HAP-1 (cell line): ENCODE measurements around the gene HS2ST1.

Experiments used
- DNase-seq, 2 experiments: peaks; one replicate each; pipeline ENCODE4 v3.0.0-alpha.2; 2016 to 2020; ENCODE audit warnings: low spot score in 2 of 2
- H3K27me3 ChIP-seq: fragments of 250-450 bp; sonication (Bioruptor Pico); 2 replicates; pipeline ENCODE4 v1.5.1; 2020; ENCODE audit warnings: low read depth, mild to moderate bottlenecking, moderate library complexity
- H3K36me3 ChIP-seq: fragments of 250-450 bp; sonication (Bioruptor Pico); replicated peaks from 2 replicates; pipeline ENCODE4 v1.5.1; 2020; ENCODE audit warnings: mild to moderate bottlenecking
- H3K4me1 ChIP-seq: fragments of 250-450 bp; sonication (Bioruptor Pico); 2 replicates; pipeline ENCODE4 v1.5.1; 2020; ENCODE audit warnings: mild to moderate bottlenecking
- H3K4me3 ChIP-seq: fragments of 250-450 bp; sonication (Bioruptor Pico); 2 replicates; pipeline ENCODE4 v1.5.1; 2020; ENCODE audit warnings: mild to moderate bottlenecking, moderate library complexity
- H3K9me3 ChIP-seq: fragments of 250-450 bp; sonication (Bioruptor Pico); 2 replicates; pipeline ENCODE4 v1.5.1; 2020; ENCODE audit warnings: mild to moderate bottlenecking, moderate library complexity
- in situ Hi-C: fragments of 300-500 bp; cut with MboI; formaldehyde crosslinking; loops from 3 replicates; pipeline ENCODE4 v1.14.3; 2020; ENCODE audit warnings: low sequenced_read_pairs, inconsistent platforms, mixed read lengths

The HS2ST1 gene

DNA sequence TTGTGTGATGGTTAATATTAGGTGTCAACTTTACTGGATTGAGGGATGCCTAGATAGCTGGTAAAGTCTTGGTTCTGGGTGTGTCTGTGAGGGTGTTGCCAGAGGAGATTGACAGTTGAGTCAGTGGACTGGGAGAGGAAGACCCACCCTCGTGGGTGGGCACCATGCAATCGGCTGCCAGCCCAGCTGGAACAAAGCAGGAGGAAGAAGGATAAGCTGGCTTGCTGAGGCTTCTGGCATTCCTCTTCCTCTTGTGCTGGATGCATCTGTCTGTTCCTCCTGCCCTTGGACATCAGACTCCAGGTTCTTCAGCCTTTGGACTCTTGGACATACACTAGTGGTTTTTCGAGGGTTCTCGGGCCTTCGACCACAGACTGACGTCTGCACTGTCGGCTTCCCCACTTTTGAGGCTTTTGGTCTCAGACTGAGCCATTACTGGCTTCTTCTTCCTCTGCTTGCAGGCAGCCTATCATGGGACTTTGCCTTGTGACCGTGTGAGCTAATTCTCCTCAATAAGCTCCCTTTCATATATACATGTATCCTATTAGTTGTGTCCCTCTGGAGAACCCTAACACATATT lies 230.0 kb downstream of the HS2ST1 start:
- in situ Hi-C loops, result no loop called here
- Histone ChIP-seq H3K27me3 (no peaks in the 10 kb centered on the region), H3K9me3 (no peaks in the 10 kb centered on the region), H3K4me3 (no peak overlapping the region), H3K4me1 (no peaks in the 10 kb centered on the region), H3K36me3 (no peaks in the 10 kb centered on the region)
- DNase-seq, result no peak

DNA sequence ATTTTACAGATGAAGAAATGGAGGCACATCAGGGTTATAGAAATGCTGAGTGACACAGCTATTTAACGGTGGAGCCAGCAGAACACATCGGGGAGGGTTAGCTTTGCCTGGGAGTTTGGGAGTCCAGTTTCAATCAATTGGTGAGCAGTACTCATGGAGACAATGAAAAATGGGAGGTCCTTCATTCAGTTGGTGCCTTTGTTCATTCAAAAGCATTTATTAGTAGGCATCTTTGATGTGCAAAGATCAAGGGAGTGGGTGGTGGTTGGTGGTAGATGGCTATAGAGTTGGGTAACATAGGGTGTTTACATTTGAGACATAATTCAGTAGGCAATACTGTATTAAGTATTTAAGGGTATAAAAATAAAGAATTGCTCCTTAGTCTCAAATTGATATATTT lies 230.5 kb downstream of the HS2ST1 start:
- in situ Hi-C loops, result no loop called here

DNA sequence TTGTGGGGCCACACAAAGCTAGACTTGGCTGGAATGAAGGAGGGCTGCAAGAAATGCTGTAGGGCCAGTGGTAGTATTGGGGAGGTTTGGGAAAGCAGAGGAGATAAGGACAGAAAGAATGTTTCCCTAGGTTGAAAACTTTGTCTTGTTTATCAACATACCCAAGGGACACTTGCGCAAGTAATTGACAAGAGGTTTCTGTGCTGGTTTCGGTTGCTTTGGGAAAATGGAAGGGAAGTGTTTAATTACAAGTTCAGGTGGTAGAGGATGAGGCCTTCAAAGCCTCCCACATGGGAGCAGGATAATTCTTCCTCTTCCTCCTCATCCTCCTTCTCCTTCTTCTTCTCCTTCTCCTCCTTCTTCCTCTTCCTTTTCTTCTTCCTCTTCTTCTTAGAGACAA lies 232.1 kb downstream of the HS2ST1 start:
- Histone ChIP-seq H3K27me3 (no peaks in the 10 kb centered on the region), H3K36me3 (no peaks in the 10 kb centered on the region), H3K9me3 (no peaks in the 10 kb centered on the region), H3K4me1 (no peaks in the 10 kb centered on the region; the same call in 1 of the 2 replicates), H3K4me3 (no peak overlapping the region)
- DNase-seq, result no peak
- in situ Hi-C loops, result no loop called here

More for the DNA sequence above, 230.5 kb downstream of the HS2ST1 start:
- no peaks in the 10 kb centered on the region for H3K9me3 ChIP-seq
- H3K4me3 ChIP-seq, result no peak overlapping the region
- H3K27me3 ChIP-seq, result no peaks in the 10 kb centered on the region
- H3K36me3 ChIP-seq, result no peaks in the 10 kb centered on the region
- DNase-seq, result no peak
- H3K4me1 ChIP-seq, result no peaks in the 10 kb centered on the region; the same call in 1 of the 2 replicates

DNA sequence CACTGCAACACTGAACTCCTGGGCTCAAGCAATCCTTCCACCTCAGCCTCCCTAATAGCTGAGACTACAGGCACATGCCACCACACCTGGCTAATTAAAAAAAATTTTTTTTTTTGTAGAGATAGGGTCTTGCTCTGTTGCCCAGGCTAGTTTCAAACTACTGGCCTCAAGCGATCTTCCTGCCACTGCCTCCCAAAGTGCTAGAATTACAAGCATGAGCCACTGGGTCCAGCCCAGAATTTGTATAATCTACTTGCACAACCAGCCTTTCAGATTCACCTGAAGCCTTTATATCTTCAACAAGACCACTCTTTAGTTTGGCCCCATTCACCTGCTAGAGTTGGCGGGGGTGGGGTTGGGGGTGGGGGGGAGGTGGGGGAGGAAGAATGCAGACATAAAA lies 232.6 kb downstream of the HS2ST1 start:
- Histone ChIP-seq H3K9me3 (no peaks in the 10 kb centered on the region), H3K27me3 (no peaks in the 10 kb centered on the region), H3K4me3 (no peak overlapping the region), H3K36me3 (no peaks in the 10 kb centered on the region), H3K4me1 (peaks cover under 1% of the 10 kb centered on the region)
- no peak for DNase-seq
- in situ Hi-C loops, result no loop called here

DNA sequence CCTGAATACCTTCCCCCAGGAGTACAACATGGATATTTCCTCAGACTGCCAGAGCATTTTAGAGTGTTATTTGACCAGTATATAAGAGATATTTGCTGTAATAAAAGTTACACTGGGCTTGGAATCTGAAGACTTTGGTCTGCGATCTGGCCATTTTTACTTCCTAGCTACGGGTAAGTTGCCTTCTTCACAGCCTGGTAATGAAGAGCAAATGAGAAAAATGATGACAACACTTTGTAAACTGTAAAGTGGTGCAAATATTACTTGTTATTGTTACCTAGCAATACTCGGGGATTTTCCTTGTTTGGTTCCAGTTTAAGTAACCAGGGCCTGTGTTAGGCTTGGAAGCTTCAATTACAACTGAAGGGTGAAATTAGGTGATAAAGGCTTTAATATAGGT lies 233.4 kb downstream of the HS2ST1 start:
- peaks cover 7% of the 10 kb centered on the region for H3K4me1 ChIP-seq
- no peaks in the 10 kb centered on the region for H3K9me3 ChIP-seq
- H3K4me3 ChIP-seq, result no peak overlapping the region
- H3K36me3 ChIP-seq, result no peaks in the 10 kb centered on the region
- in situ Hi-C loops, result no loop called here
- no peak for DNase-seq
- H3K27me3 ChIP-seq, result no peaks in the 10 kb centered on the region

DNA sequence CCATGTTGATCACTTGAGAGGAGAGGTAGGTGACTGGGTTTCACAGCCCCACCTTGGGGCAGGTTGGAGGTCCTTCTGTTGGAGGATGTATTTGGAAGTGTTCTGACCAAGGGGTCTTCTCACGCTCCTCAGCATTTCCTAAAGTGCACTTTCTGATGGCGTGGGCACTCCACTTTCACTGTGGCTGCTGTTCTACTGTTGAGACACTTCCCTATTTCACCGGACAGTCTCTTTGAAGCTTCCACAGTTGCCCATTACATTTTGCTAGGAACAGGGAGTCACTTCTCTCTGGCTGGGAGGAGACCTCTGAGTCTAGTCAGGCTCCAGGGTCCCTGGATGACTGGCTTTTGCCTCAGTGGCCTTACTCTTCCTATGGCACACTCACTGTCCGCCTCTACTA lies 234.2 kb downstream of the HS2ST1 start:
- DNase-seq, result no peak
- Histone ChIP-seq H3K4me3 (no peak overlapping the region), H3K36me3 (no peaks in the 10 kb centered on the region), H3K27me3 (no peaks in the 10 kb centered on the region), H3K9me3 (no peaks in the 10 kb centered on the region), H3K4me1 (peaks cover 7% of the 10 kb centered on the region)
- in situ Hi-C loops, result no loop called here

DNA sequence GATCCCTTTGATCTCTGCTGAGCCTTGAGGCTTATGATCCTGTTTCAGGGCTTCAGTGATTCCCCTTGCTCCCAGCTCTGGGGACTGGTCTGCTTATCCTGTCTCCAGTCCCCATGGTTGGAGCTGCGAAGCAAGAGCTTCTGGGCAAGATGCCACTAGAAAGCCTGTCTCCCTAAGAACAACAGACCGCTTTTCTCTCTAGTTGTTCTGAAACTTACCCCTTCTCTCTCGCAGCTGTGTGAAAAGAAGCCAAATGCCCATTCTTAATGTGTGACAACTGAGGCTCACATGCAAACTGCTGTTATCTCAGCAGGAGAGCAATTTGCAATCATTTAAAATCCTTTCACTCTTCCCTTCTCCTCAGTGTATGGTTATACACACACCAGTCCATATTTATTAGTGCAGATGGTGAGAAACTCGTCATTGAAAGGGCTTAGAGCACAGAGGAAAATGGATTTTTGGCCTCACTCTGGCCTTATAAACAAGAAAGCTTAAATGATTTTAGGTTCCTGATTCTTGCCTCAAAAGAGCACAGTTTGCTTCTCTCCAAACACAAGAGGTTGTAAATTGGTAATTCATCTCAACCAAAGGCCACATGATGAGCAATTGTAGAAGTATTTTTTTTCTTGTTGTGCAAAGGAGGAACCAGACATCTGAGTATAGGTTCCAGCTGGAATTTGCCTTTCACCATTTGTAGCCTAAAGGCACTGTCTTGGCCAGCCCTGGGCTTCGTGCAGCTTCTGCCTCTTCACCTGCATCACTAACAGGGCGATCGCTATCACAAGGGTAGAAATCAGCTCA lies 235.0 kb downstream of the HS2ST1 start:
- H3K36me3 ChIP-seq, result no peaks in the 10 kb centered on the region
- DNase-seq, result no peak
- H3K4me1 ChIP-seq, result peaks cover 9% of the 10 kb centered on the region
- in situ Hi-C loops, result no loop called here
- H3K27me3 ChIP-seq, result no peaks in the 10 kb centered on the region
- no peak overlapping the region for H3K4me3 ChIP-seq
- H3K9me3 ChIP-seq, result no peaks in the 10 kb centered on the region

DNA sequence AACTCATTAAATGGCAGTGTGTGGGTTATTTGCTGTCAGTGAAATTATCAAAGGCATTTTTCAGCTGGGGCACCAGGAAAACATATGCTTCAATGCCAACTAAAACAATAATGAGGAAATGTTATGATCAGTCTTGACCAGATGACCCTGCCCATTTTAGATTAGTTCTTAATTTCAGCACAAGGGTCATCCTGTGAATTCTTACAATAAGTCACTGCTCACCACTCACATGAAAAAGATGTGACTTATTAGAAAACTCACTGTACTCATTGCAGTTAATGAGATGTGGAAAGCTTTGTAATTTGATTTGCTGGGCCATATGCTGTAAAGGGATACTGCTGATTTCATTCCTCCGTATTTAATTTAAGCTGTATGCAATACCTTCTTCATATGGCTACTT lies 235.7 kb downstream of the HS2ST1 start:
- Histone ChIP-seq H3K4me3 (no peak overlapping the region), H3K9me3 (no peaks in the 10 kb centered on the region), H3K4me1 (peaks cover 15% of the 10 kb centered on the region), H3K36me3 (no peaks in the 10 kb centered on the region), H3K27me3 (no peaks in the 10 kb centered on the region)
- DNase-seq, result no peak
- in situ Hi-C loops, result no loop called here

DNA sequence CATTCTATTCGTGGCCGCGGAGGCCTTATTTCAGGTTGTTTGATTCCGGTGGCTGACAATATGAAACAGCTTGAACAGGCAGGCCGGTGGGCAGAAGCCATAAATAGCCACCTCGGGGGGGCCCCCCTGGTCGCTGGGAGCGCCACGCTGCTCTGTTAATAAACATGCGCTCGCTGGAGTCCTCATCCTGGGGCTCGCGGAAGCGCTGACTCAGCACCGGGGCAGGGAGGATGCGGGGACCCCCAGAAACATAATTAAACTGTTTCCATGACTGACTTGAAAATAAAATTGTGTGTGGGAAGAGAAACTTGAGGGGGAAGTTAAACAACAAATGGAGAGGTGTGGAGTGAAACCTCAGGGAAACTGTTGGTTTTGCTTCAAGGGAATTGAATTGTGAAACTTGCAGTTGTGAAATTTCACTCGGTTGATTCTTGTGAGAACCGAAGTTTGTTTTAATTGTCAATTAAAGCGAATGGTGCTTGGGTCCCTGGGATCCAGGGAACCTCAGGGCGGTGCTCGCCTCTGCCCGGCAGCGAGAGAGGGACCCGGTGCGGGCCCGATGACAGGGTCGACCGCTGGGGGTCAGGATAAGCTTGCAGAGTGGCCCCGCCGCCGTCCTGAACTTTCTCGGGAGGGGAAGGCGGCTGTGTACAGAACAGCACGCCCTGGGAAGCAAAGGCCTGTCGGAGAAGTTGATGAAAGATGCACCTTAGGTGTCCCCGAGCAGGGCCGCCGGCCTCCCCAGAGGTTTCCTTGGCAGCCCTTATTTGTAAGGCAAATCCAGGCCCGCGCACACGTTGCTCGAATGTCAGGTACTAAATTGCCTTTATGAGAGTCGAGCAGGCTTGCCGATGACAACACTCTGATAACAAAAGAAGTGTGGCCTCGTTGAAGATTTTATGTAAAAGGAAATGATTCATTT lies 237.3 kb downstream of the HS2ST1 start:
- H3K4me1 ChIP-seq, result peaks cover 21% of the 10 kb centered on the region
- in situ Hi-C loops, result no loop called here
- H3K27me3 ChIP-seq, result no peaks in the 10 kb centered on the region
- H3K36me3 ChIP-seq, result no peaks in the 10 kb centered on the region
- H3K4me3 ChIP-seq, result no peak overlapping the region; the same call in 1 of the 2 replicates
- no peaks in the 10 kb centered on the region for H3K9me3 ChIP-seq
- DNase-seq, result peak; percentile 72 to 87

DNA sequence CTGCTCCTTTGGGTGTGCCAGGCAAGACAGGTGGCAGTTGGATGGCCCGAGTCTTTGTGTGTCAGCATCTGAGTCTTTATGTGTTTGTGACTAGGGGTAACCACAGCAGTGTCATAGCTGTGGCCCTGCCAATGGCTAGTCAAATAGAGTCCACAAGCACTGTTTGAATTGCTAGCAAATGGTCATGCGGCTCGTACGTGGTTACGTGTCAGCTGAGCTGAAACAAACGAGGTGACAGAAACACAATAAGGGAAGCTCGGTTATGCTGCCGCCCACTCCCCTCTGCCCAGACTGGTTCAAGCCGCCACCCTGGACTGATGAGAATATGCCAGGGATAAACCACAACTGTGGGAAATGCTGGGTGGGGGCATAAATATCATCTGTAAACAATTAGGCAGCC lies 239.9 kb downstream of the HS2ST1 start:
- peak in 1 of 2 experiments; percentile 10 for DNase-seq
- H3K4me3 ChIP-seq, result no peak overlapping the region
- H3K27me3 ChIP-seq, result no peaks in the 10 kb centered on the region
- H3K4me1 ChIP-seq, result peaks cover 21% of the 10 kb centered on the region
- no peaks in the 10 kb centered on the region for H3K36me3 ChIP-seq
- H3K9me3 ChIP-seq, result no peaks in the 10 kb centered on the region
- in situ Hi-C loops, result no loop called here

DNA sequence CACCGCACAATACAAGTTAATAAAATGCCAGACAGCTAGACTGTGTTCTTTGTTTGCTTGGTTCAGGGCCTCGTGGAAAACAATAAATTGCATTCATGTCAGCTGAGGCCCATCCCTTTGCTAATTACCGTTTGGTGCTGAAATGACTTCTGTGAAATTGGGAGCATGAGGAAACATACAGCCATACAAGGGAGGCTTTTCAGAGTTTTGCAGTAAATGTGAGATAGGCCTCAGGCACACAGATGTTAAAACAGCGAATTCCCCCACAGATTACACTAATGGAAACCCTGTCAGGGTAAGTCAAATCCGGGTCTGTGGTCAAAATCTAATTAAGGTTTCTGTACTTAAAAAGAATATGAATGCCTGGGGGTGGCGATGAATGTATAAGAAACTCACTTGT lies 240.7 kb downstream of the HS2ST1 start:
- peaks cover 21% of the 10 kb centered on the region for H3K4me1 ChIP-seq
- H3K9me3 ChIP-seq, result no peaks in the 10 kb centered on the region
- H3K36me3 ChIP-seq, result no peaks in the 10 kb centered on the region
- H3K4me3 ChIP-seq, result no peak overlapping the region
- peak; percentile 16 to 49 for DNase-seq
- in situ Hi-C loops, result no loop called here
- H3K27me3 ChIP-seq, result no peaks in the 10 kb centered on the region

DNA sequence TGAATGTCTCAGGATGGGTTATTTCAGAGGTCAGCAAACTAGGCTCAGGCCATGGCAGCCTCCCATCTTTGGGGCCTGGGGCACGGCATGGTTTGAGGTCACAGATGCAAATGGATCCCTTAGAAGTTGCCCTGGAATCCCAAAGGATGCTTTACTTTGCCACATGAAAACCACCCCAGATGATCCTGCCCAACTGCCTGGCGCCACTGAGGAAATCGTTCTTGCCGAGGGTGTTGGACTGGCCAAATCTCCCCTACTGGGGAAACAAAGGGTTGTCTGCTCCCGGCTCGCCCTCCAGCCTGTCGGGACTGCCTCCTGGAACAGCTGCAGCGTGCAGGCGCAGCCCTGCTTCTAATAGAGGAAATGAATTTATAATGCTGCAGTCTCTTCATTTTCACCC lies 241.2 kb downstream of the HS2ST1 start:
- in situ Hi-C loops, result no loop called here
- Histone ChIP-seq H3K27me3 (no peaks in the 10 kb centered on the region), H3K36me3 (no peaks in the 10 kb centered on the region), H3K4me1 (peaks cover 21% of the 10 kb centered on the region), H3K9me3 (no peaks in the 10 kb centered on the region), H3K4me3 (no peak overlapping the region)
- DNase-seq, result no peak

DNA sequence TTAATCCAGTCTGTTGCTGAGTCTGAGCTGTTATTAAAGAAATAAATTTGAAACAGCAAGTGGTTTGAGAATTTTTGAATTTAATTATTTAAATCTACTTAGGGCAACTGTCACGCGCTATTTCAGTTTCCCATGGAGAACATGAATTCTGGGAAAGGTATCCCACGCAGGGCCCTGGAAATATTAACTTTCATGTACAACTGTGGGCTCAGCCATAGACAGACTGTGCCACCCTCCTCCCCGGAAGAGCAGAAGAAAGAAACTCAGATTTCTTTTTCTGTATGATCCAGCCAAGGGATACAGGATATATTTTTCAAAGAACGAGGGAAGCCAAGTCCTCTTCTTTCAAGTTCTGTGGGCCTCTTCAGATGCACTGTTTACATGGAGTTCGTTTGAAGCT lies 241.7 kb downstream of the HS2ST1 start:
- Histone ChIP-seq H3K4me1 (peaks cover 21% of the 10 kb centered on the region), H3K27me3 (no peaks in the 10 kb centered on the region), H3K36me3 (no peaks in the 10 kb centered on the region), H3K9me3 (no peaks in the 10 kb centered on the region), H3K4me3 (no peak overlapping the region)
- no peak for DNase-seq
- in situ Hi-C loops, result no loop called here
